Suprapubic skin (tissue), 3 donors: Measurements from ENCODE around the gene KATNIP.

Source experiments
- POLR2AphosphoS5 ChIP-seq, 3 donors: sonication (generic); formaldehyde crosslinking; IDR thresholded peaks; one replicate each; pipeline ENCODE4 v1.6.1; 2017; ENCODE audit warnings: antibody characterized with exemption in 3 of 3
- TF ChIP-seq, protein P1 (sequence below), 2 donors: fragments of 200-600 bp in 1 of 2; fragments of 450-650 bp in 1 of 2; sonication (generic) in 1 of 2; IDR thresholded peaks; one replicate each; pipeline ENCODE4 v1.5.1; 2016 to 2019; ENCODE audit warnings: antibody characterized with exemption in 2 of 2, mild to moderate bottlenecking in 1 of 2, moderate library complexity in 1 of 2

DNA sequence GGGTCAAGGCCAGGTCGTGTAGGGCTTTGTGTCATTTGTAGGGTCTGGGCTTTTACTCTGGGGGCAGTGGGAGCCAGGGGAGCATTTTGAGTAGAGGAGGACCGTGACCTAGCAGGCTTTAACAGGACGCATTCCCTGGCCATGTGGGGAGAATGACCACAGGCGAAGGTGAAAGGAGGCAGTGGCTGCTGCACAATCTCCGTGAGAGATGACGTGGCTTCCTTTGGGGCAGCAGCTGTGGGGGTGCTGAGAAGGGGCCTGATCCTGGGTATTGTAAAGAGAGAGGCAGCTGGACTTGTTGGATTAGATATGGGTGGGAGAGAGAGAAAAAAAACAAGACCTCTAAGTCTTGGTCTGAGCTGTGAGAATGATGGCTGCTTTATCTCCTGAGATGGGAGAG, 46.0 kb downstream of the KATNIP start:
- TF ChIP-seq POLR2AphosphoS5 (IDR thresholded peaks at IDR 0.05): no peak
- TF ChIP-seq, protein P1, sequence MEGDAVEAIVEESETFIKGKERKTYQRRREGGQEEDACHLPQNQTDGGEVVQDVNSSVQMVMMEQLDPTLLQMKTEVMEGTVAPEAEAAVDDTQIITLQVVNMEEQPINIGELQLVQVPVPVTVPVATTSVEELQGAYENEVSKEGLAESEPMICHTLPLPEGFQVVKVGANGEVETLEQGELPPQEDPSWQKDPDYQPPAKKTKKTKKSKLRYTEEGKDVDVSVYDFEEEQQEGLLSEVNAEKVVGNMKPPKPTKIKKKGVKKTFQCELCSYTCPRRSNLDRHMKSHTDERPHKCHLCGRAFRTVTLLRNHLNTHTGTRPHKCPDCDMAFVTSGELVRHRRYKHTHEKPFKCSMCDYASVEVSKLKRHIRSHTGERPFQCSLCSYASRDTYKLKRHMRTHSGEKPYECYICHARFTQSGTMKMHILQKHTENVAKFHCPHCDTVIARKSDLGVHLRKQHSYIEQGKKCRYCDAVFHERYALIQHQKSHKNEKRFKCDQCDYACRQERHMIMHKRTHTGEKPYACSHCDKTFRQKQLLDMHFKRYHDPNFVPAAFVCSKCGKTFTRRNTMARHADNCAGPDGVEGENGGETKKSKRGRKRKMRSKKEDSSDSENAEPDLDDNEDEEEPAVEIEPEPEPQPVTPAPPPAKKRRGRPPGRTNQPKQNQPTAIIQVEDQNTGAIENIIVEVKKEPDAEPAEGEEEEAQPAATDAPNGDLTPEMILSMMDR (IDR thresholded peaks at IDR 0.05): no peak
